GM23248 (cell line): Measurements from ENCODE around the gene ZFP36L1.

Experiments used
- EZH2 ChIP-seq: fragments of 200-600 bp; sonication (generic); IDR thresholded peaks from 2 replicates; pipeline ENCODE4 v1.6.1; 2018; ENCODE audit warnings: antibody characterized with exemption, mild to moderate bottlenecking; ENCODE audit not compliant: insufficient read depth, poor library complexity, severe bottlenecking
- EZH2phosphoT487 ChIP-seq: fragments of 200-600 bp; sonication (generic); IDR thresholded peaks from 2 replicates; pipeline ENCODE4 v1.6.1; 2018; ENCODE audit warnings: antibody characterized with exemption, moderate library complexity, mild to moderate bottlenecking, low read depth; ENCODE audit not compliant: insufficient read depth

GRCh38 chr14:68792979-68793733 is at the start of gene ZFP36L1:
- TF ChIP-seq EZH2 (no peak), EZH2phosphoT487 (no peak)
